Measurements from ENCODE around the gene GLYAT.
"Not testable (repeated sequence)": the region's sequence is repeated elsewhere in the genome, so short reads cannot be mapped to it uniquely, and the experiment has no call there.

The GLYAT gene

DNA sequence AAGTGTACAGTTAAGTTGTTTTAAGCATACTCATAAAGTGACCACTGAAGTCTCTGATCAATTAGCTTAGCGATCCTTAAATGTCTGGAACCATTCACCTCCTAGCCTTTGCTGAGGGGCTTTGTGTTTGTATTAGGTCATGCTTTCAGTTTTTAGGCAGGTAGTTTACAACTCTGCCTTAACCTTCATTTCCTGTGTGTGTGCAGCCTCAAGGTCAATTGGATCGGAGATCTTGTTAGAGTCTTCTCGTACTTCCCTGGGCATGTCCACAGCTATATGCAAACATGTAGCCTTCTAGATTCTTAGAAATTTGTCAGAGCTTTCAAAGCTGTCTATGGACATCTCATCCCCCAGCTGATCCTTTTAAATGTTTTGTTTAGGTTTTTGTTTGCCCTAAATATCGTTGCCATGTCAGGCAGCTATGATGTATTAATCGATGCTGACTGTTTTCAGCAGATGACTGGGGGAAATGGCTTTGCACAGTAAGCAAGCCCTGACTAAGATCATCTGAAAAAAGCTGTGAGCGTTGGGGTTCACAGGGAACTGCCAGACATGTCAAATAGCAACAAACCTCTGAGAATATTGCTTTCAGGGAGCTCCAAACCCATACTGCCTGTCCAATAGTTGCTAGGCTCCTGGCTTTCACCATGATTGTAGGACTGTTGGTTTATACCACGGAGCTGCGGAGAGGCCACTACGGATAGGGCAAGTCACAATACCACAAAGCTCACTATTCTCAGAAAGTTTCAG is 45.6 kb downstream of the GLYAT start:
- no peak for DNase-seq (ENCODE audit: low read depth in 2 of 2, low spot score in 1 of 2)

DNA sequence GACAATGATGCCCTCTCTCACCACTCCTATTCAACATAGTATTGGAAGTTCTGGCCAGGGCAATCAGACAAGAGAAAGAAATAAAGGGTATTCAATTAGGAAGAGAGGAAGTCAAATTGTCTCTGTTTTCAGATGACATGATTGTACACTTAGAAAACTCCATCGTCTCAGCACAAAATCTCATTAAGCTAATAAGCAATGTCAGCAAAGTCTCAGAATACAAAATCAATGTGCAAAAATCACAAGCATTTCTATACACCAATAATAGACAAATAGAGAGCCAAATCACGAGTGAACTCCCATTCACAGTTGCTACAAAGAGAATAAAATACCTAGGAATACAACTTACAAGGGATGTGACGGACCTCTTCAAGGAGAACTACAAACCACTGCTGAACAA is 49.1 kb downstream of the GLYAT start:
- not testable (repeated sequence) for DNase-seq (ENCODE audit: low read depth in 2 of 2, low spot score in 1 of 2)

- DNase-seq (ENCODE audit: low read depth in 2 of 2, low spot score in 1 of 2): not testable (repeated sequence)
Measured at GRCh38 chr11:58677536-58677935, 54.2 kb downstream of the GLYAT start.

DNA sequence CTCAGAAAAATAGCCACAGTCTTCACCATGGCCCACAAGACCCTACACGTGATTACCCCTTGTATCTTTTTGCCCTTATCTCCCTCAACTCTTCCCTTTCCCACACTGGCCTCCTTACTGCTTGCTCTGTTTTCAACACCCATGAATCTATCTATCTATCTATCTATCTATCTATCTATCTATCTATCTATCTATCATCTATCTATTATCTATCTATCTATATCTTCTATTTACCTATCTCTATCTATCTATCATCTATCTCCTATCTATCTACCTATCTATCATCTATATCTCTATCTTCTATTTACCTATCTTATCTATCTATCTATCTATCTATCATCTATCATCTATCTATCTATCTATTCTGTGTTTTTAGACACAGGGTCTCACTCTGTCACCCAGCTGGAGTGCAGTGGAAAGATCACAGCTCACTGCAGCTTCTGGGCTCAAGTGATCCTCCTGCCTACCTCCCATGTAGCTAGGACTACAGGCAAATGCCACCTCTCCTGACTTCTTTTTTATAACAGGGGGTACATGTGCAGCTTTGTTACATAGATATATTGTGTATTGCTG is 55.1 kb downstream of the GLYAT start:
- no peak for DNase-seq (ENCODE audit: low read depth in 2 of 2, low spot score in 1 of 2)

DNA sequence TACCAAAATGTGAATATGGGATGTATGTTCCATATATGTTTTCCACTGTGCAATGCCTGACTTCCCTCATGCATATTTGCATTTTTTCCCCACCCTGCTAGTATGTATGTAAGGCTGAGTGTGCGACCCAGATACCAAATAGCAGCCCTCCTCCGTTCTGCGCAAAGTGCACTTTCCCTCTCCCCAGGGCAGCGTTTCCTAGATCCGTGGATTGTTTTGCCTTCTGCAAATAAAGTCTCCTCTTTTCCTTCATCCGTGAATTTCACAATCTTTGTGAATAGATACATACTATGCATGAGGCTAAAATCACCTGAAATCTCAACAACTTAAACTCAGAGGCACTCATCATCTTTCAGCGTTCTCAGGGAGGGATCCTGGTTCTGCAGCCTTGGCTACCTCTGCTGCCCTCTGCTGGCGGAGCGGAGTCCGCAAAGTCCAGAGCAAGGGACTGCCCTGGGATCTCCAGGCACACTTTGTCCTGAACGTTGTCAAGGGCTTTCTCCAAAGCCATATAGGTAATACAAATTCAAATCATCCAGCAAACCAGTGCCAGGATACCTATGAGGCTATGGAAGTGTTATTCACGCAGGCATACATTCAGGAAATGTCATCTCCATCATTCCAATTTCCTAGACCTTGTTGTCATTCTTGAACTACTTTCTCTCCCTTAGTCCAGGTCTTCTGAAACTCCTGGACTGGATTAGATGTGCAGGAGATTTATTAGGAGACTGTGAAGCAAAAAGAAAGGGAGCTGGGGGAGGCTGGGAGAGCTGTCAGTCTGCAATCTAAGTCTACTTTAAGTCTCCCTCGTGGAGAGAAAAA is 56.2 kb downstream of the GLYAT start:
- peak; percentile 41 to 50 for DNase-seq (ENCODE audit: low read depth in 2 of 2, low spot score in 1 of 2)

- no peak for DNase-seq (ENCODE audit: low read depth in 2 of 2, low spot score in 1 of 2)
Measured at GRCh38 chr11:58674609-58675008, 57.1 kb downstream of the GLYAT start.

- no peak for DNase-seq (ENCODE audit: low read depth in 2 of 2, low spot score in 1 of 2)
Measured at GRCh38 chr11:58671983-58672633, 59.6 kb downstream of the GLYAT start.

GRCh38 chr11:58659910-58660570 is 71.7 kb downstream of the GLYAT start:
- DNase-seq (ENCODE audit: low read depth in 2 of 2, low spot score in 1 of 2): no peak

- no peak for DNase-seq (ENCODE audit: low read depth in 2 of 2, low spot score in 1 of 2)
Measured at GRCh38 chr11:58659404-58659803, 72.3 kb downstream of the GLYAT start.
